GM12872 (cell line): Measurements from ENCODE around the gene GHRH.

ENCODE experiments used
- TF ChIP-seq, protein P1 (sequence below): IDR thresholded peaks from 3 replicates; pipeline ENCODE4 v1.5.1; 2011; ENCODE audit warnings: low read depth, mild to moderate bottlenecking, low read length, moderate library complexity; ENCODE audit not compliant: insufficient read depth

GHRH gene

DNA sequence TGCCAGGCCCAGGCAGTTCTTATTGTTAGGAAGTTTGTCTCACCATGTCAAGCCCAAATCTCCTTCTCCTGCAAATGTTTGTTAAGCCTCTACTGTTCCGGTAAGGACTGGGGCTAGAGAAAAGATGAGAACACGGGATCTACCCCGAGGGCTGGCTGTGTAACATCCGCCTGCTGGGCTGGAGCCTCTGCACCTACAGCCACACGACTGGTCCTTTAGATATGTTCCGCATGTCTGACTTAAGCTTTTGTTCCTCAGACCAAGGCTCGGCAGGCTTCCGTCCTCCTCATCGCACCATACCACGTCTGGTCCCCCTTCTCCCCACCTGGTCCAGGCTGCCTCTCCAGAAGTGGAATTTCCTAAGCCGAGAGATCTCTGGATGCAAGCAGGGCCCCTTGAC, 2.6 kb downstream of the GHRH start:
- TF ChIP-seq, protein P1, sequence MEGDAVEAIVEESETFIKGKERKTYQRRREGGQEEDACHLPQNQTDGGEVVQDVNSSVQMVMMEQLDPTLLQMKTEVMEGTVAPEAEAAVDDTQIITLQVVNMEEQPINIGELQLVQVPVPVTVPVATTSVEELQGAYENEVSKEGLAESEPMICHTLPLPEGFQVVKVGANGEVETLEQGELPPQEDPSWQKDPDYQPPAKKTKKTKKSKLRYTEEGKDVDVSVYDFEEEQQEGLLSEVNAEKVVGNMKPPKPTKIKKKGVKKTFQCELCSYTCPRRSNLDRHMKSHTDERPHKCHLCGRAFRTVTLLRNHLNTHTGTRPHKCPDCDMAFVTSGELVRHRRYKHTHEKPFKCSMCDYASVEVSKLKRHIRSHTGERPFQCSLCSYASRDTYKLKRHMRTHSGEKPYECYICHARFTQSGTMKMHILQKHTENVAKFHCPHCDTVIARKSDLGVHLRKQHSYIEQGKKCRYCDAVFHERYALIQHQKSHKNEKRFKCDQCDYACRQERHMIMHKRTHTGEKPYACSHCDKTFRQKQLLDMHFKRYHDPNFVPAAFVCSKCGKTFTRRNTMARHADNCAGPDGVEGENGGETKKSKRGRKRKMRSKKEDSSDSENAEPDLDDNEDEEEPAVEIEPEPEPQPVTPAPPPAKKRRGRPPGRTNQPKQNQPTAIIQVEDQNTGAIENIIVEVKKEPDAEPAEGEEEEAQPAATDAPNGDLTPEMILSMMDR, result no peak

DNA sequence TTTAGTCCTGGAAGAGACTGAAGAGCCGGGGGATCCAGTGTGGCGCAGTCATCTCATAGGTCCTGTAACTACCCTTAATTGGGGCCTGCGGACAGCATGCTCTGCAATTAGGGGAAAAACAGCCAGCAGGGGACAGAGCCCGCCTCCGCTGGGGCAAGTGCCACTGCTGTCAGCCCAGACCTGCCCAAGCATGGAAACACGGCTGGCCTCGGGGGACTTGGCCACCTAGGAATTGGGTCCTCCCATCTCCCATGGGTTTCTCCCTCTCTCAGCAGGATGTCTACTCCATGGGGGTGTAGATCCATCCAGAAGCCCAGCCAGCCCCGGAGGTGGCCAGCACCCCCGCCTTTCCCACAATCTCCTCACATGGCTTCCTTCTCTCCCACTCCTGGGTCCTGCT, 3.6 kb downstream of the GHRH start:
- TF ChIP-seq, protein P1, result no peak

DNA sequence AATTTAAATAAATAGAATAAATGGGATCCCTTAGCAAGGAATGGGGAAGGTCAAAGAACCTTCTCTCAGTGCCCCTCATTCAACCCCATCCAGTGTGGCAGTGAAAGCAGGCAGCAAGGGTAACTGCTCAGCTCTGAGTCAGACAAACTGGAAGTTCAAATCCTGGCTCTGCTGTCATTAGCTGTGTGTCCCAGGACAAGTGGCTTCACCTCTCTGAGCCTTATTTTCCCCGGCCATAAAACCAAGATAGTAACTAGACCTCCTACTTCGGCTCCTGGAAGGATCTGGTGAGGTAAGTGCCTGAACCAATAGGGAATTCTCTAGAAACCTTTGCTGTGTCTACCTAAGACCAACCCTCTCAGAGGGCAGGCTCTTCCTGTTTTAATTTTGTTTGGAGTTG, 4.1 kb downstream of the GHRH start:
- TF ChIP-seq, protein P1, result no peak

DNA sequence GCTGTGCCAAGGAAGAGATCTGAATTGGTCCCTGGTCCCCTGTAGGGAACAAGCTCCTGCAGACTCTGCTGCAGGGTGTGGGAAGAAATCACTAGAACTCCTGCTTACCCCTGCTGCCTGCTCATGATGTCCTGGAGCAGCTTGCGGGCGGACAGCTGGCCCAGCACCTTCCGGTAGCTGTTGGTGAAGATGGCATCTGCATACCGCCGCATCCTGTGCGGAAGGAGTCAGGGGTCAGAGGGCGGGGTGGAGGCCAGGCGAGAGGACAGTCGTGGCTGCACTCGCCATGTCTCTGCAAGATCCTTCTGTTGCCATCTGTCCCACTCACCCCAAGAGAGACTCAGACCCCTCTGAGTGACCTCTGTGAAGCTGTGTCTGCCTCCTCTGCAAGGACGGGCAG, 5.3 kb downstream of the GHRH start:
- TF ChIP-seq, protein P1, result no peak

DNA sequence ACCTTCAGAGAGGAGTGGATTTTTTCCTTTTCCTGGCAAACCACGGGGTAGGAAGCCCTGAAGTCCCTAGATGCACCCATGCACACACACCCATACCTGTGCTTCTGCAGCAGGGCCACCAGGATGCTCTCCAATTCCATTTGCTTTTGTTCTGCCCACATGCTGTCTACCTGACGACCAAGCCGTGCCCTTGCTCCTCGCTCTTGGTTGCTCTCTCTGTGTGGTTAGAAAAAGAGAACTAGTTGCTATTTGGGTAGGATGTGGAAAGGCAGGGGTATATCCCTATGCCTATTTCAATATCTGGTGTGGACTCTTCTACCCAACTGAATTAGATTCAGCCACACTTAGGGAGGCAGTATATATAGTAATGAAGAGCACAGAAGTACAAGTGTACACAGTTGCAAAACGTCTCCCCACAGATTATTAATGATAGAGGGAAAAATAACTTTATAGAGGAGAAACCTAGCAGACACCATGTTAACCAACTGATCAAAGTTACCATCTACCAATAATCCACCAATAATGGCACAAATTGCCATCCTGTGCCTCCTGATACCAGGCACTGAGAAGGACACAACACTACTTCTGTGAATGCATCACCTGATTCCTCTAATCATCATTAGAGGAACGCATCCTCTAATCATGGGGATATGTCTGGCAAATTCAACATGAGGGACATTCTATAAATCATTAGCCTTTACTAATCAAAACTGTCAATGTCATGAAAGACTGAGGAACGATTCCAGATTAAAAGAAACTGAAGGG, 7.3 kb downstream of the GHRH start:
- TF ChIP-seq, protein P1, result peak; percentile 11; the same call in 1 of the 3 replicates

DNA sequence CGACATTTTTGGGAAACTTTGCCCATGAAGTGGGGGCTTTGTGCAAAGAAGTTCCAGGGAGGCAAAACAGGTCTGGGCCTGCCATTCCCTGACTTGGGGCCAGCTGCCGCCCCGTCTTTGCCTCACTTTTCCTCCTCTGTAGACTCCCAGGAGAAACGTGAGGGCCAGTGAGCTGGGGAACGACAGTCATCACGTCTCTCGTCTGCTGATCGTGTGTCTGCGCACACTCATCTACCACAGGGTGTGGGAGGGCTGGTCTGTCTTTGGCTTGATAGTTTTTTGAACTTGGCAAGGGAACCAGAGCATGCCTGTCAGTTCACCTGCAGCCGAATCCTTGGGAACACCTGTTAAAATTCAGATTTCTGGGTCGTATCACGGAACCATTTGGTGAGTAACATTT, 8.5 kb downstream of the GHRH start:
- TF ChIP-seq, protein P1, result no peak

DNA sequence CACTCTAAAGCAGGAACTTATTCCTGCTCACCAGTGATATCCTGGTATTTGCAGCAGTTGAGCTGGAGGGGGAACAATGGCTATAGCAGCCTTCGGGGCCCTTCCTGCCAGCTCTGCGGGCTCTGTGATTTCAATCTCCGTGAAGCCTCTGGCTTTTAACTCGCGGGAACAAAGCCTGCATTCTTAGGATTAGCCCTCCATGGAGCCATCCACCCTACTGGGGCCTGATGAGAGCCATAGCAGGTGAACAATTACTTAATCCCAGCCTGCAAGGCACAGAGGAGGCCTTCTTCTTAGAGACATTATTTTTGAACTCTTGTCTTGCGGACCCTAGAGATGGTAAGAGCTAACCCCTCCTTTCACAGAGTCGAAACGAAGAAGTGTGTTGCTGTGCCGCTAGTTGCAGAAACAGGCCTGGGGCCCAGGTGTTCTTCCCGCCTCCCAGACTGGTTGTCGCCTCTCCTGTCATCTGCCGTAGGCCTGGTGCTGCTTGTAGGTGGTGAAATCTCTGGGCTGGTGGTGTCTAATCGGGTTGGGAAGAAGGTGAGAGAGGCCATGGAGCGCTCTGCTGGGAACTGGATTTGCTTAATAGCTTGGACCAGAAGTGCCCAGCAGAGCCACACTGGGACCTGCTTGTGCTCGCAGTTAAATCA, 9.7 kb downstream of the GHRH start:
- TF ChIP-seq, protein P1, result no peak
